H1 (cell line): Measurements from ENCODE around the gene MRPL40. TPM values are rescaled to one million over a fixed set of nuclear protein-coding genes. Genes with fewer than 3 reads are reported as not detected.

Experiments
- CTCF ChIA-PET: fragments of 300-600 bp; sonication (Branson Sonifier 250); formaldehyde crosslinking; loops from one replicate; lab custom pipeline; 2021; ENCODE audit not compliant: partially characterized antibody; lab: Charles Lee
- POLR2A ChIA-PET: fragments of 300-600 bp; sonication (Branson Sonifier 250); formaldehyde crosslinking; loops from one replicate; lab custom pipeline; 2021; ENCODE audit warnings: inconsistent platforms; ENCODE audit not compliant: partially characterized antibody; lab: Charles Lee
- DNase-seq, 2 experiments: peaks; one replicate each; pipeline versions ENCODE4 v3.0.0 to v3.0.0-alpha.2; 2010 to 2022; ENCODE audit warnings: low spot score in 2 of 2, low read depth in 1 of 2, mixed read lengths in 1 of 2
- FAIRE-seq: peaks from 2 replicates; lab custom pipeline; 2011; peaks lifted over from hg19 to GRCh38; lab: Jason Lieb, UNC
- H2AFZ ChIP-seq: 2 replicates; pipeline ENCODE4 v1.8.1; 2012; ENCODE audit warnings: low read length, inconsistent platforms
- H2AK5ac ChIP-seq: 2 replicates; pipeline ENCODE4 v1.6.1; 2013; ENCODE audit warnings: low read depth, low read length
- H2BK120ac ChIP-seq: replicated peaks from 2 replicates; pipeline ENCODE3; 2013; ENCODE audit warnings: low read depth, low read length, inconsistent platforms
- H2BK12ac ChIP-seq: 2 replicates; pipeline ENCODE4 v1.6.1; 2013; ENCODE audit warnings: low read depth, low read length
- H2BK15ac ChIP-seq: 2 replicates; pipeline ENCODE4 v1.6.1; 2013; ENCODE audit warnings: low read length
- H2BK20ac ChIP-seq: 2 replicates; pipeline ENCODE4 v1.6.1; 2013; ENCODE audit warnings: low read length
- H2BK5ac ChIP-seq: 2 replicates; pipeline ENCODE4 v1.6.1; 2013; ENCODE audit warnings: low read depth, low read length
- H3K14ac ChIP-seq: 2 replicates; pipeline ENCODE4 v1.6.1; 2013; ENCODE audit warnings: inconsistent platforms; ENCODE audit not compliant: insufficient read length
- H3K18ac ChIP-seq: 2 replicates; pipeline ENCODE4 v1.6.1; 2013; ENCODE audit warnings: low read length; ENCODE audit errors: extremely low read depth
- H3K23ac ChIP-seq: 2 replicates; pipeline ENCODE4 v1.6.1; 2013; ENCODE audit warnings: inconsistent platforms; ENCODE audit not compliant: insufficient read length
- H3K23me2 ChIP-seq: 2 replicates; pipeline ENCODE4 v1.6.1; 2013; ENCODE audit warnings: low read depth, low read length
- H3K27ac ChIP-seq: 2 replicates; pipeline ENCODE4 v1.6.1; 2011; ENCODE audit warnings: low read depth, low read length, inconsistent platforms
- H3K27me3 ChIP-seq, 4 experiments: replicated peaks in 1 of 4; 1 replicate in 1 of 4; 2 replicates in 3 of 4; pipeline versions ENCODE4 v1.6.1 to v1.8.1; 2011 to 2013; ENCODE audit warnings: low read length in 3 of 4, mild to moderate bottlenecking in 3 of 4, inconsistent platforms in 2 of 4, mixed read lengths in 2 of 4, moderate library complexity in 1 of 4; ENCODE audit not compliant: control insufficient read depth in 3 of 4, insufficient read depth in 3 of 4; ENCODE audit errors: extremely low read depth in 1 of 4
- H3K36me3 ChIP-seq, 4 experiments: 2 replicates each; pipeline versions ENCODE4 v1.6.1 to v1.8.1; 2011 to 2013; ENCODE audit warnings: mild to moderate bottlenecking in 4 of 4, low read length in 3 of 4, moderate library complexity in 2 of 4, control low read depth in 1 of 4, inconsistent platforms in 1 of 4; ENCODE audit not compliant: insufficient read depth in 4 of 4, control insufficient read depth in 2 of 4
- H3K4ac ChIP-seq: replicated peaks from 2 replicates; pipeline ENCODE3; 2013; ENCODE audit warnings: low read length, low read depth, mixed read lengths, inconsistent platforms; ENCODE audit not compliant: insufficient read length
- H3K4me1 ChIP-seq, 4 experiments: replicated peaks in 1 of 4; 1 replicate in 1 of 4; 2 replicates in 3 of 4; pipeline versions ENCODE4 v1.6.1 to v1.8.1; 2011 to 2013; ENCODE audit warnings: low read length in 3 of 4, inconsistent platforms in 2 of 4, mixed read lengths in 1 of 4; ENCODE audit not compliant: insufficient read depth in 4 of 4, control insufficient read depth in 3 of 4
- H3K4me2 ChIP-seq, 2 experiments: 2 replicates each; pipeline versions ENCODE4 v1.6.1 to v1.8.1; 2011 to 2013; ENCODE audit warnings: low read depth in 2 of 2, low read length in 2 of 2, control low read depth in 1 of 2, inconsistent platforms in 1 of 2, mild to moderate bottlenecking in 1 of 2; ENCODE audit not compliant: insufficient read depth in 1 of 2
- H3K4me3 ChIP-seq, 4 experiments: fragments of 200-600, 300-600 bp in 1 of 4; sonication (generic), shearing (Covaris generic), sonication (Bioruptor Twin) in 1 of 4; 2 replicates each; pipeline versions ENCODE4 v1.5.1 to v1.8.1; 2011 to 2016; ENCODE audit warnings: low read length in 4 of 4, low read depth in 3 of 4, control low read depth in 2 of 4, inconsistent platforms in 2 of 4, mild to moderate bottlenecking in 2 of 4, mixed read lengths in 1 of 4, moderate library complexity in 1 of 4; ENCODE audit not compliant: insufficient read depth in 2 of 4; ENCODE audit errors: extremely low read depth in 1 of 4
- H3K56ac ChIP-seq: replicated peaks from 2 replicates; pipeline ENCODE3; 2013; ENCODE audit warnings: low read depth, mild to moderate bottlenecking, mixed read lengths, low read length, inconsistent platforms; ENCODE audit not compliant: insufficient read length
- H3K79me1 ChIP-seq: 2 replicates; pipeline ENCODE4 v1.6.1; 2013; ENCODE audit warnings: low read depth, low read length, control low read depth
- H3K79me2 ChIP-seq, 2 experiments: 2 replicates each; pipeline versions ENCODE4 v1.6.1 to v1.8.1; 2012 to 2013; ENCODE audit warnings: low read length in 2 of 2, mild to moderate bottlenecking in 2 of 2, inconsistent platforms in 1 of 2; ENCODE audit not compliant: insufficient read depth in 2 of 2, control insufficient read depth in 1 of 2
- H3K9ac ChIP-seq, 4 experiments: replicated peaks in 1 of 4; 1 replicate in 1 of 4; 2 replicates in 3 of 4; pipeline versions ENCODE4 v1.6.1 to v1.8.1; 2011 to 2013; ENCODE audit warnings: low read depth in 3 of 4, low read length in 3 of 4, control low read depth in 2 of 4, mild to moderate bottlenecking in 2 of 4, moderate library complexity in 2 of 4, inconsistent platforms in 1 of 4; ENCODE audit errors: extremely low read depth in 1 of 4
- H3K9me3 ChIP-seq, 2 experiments: 2 replicates each; pipeline versions ENCODE4 v1.6.1 to v1.8.1; 2012 to 2013; ENCODE audit warnings: mild to moderate bottlenecking in 2 of 2, moderate library complexity in 2 of 2, control low read depth in 1 of 2, inconsistent platforms in 1 of 2, low read depth in 1 of 2, low read length in 1 of 2, mixed read lengths in 1 of 2; ENCODE audit not compliant: insufficient read depth in 2 of 2
- H4K20me1 ChIP-seq, 2 experiments: replicated peaks in 1 of 2; 2 replicates each; pipeline versions ENCODE3 to v1.8.1; 2011 to 2013; ENCODE audit warnings: inconsistent platforms in 2 of 2, low read length in 2 of 2, mild to moderate bottlenecking in 1 of 2; ENCODE audit not compliant: insufficient read depth in 2 of 2, control insufficient read depth in 1 of 2
- H4K5ac ChIP-seq: 2 replicates; pipeline ENCODE4 v1.6.1; 2013; ENCODE audit warnings: low read length, low read depth, mixed read lengths, inconsistent platforms; ENCODE audit not compliant: insufficient read length
- H4K8ac ChIP-seq: 2 replicates; pipeline ENCODE4 v1.8.0; 2013; ENCODE audit warnings: mild to moderate bottlenecking, moderate library complexity, low read length, inconsistent platforms; ENCODE audit not compliant: insufficient read depth; ENCODE audit errors: extremely low read depth
- H4K91ac ChIP-seq: replicated peaks from 2 replicates; pipeline ENCODE3; 2013; ENCODE audit warnings: low read length, mixed read lengths, inconsistent platforms; ENCODE audit not compliant: insufficient read length
- CREB1 ChIP-seq: IDR thresholded peaks from 2 replicates; pipeline ENCODE4 v1.6.1; 2012; ENCODE audit warnings: inconsistent platforms
- CTCF ChIP-seq, 3 experiments: IDR thresholded peaks; 1 replicate in 2 of 3; 2 replicates in 1 of 3; pipeline versions ENCODE4 v1.5.1 to v1.6.1; 2011; ENCODE audit warnings: low read length in 3 of 3, mild to moderate bottlenecking in 3 of 3, inconsistent platforms in 2 of 3, low read depth in 1 of 3, moderate library complexity in 1 of 3; ENCODE audit not compliant: insufficient read depth in 1 of 3; ENCODE audit errors: control extremely low read depth in 1 of 3
- EGR1 ChIP-seq: IDR thresholded peaks from 2 replicates; pipeline ENCODE4 v1.6.1; 2011; ENCODE audit warnings: low read depth, low read length, borderline replicate concordance
- EP300 ChIP-seq, 2 experiments: IDR thresholded peaks; 1 replicate in 1 of 2; 2 replicates in 1 of 2; pipeline ENCODE4 v1.6.1; 2011 to 2012; ENCODE audit warnings: low read depth in 2 of 2, low read length in 2 of 2, mild to moderate bottlenecking in 2 of 2, borderline replicate concordance in 1 of 2, inconsistent platforms in 1 of 2, moderate library complexity in 1 of 2
- TBP ChIP-seq: IDR thresholded peaks from 2 replicates; pipeline ENCODE4 v1.6.1; 2011; ENCODE audit warnings: low read depth, low read length, improper control_type of control experiment
- USF2 ChIP-seq: IDR thresholded peaks from 2 replicates; pipeline ENCODE4 v1.6.1; 2011; ENCODE audit warnings: low read length, improper control_type of control experiment
- WGBS, 2 experiments: shearing (Covaris generic) in 1 of 2; methylation state at CpG; one replicate each; pipeline versions ENCODE4 v1.1.6 to v1.1.7; 2013 to 2015; ENCODE audit warnings: low lambda C conversion rate in 2 of 2, mixed read lengths in 2 of 2, inconsistent platforms in 1 of 2, low coverage in 1 of 2, missing lambda C conversion rate in 1 of 2; ENCODE audit not compliant: insufficient replicate concordance in 2 of 2, insufficient coverage in 1 of 2, insufficient read length in 1 of 2; ENCODE audit errors: extremely low coverage in 1 of 2, missing lambda C conversion rate in 1 of 2; 5-methylcytosine and 5-hydroxymethylcytosine counted together
- polyA plus RNA-seq, 7 experiments: library from polyadenylated mRNA; depleted of rRNA in 3 of 7; stranded (reverse) in 5 of 7; unstranded in 2 of 7; fragments of >200 nt in 5 of 7; fragments of 200-250 nt in 2 of 7; gene quantifications; 1 replicate in 5 of 7; 2 replicates in 1 of 7; 4 replicates in 1 of 7; pipeline versions ENCODE4 v1.2.1 to v1.2.3, GENCODE V29; 2011 to 2013; ENCODE audit warnings: missing spikeins in 2 of 7, mixed read lengths in 2 of 7
- total RNA-seq: library from RNA; stranded (reverse); fragmentation: NEBNext Ultra II Directional; extraction: Animal tissue kit (Norgen Biotek cat#: 25700); gene quantifications from 2 replicates; pipeline ENCODE4 v1.2.1, GENCODE V29; 2021

The MRPL40 gene
- total and polyA plus RNA-seq, 2 of the 8 experiments (the other 6 are each of a cell fraction or from before 2014, with no cell fraction given) = 12.4 to 14.5 TPM

GRCh38 chr22:19447330-19448075, 15.2 kb downstream of the MRPL40 start, which contains the start of gene C22orf39:
TSS of gene C22orf39 (minus strand) at chr22:19447711. CDS start at chr22:19447688, 23 bp downstream.
- Histone ChIP-seq H3K4me3 (peak within 1 kb of the TSS; percentile 81 to 96 (median 92)), H3K4me1 (peaks cover 0 to 8% (median 3%) of the 10 kb centered on the region in 4 experiments; a peak in 2 of 7 replicates), H3K56ac (peak within 1 kb of the TSS; percentile 83), H3K14ac (peak within 1 kb of the TSS; percentile 99), H2BK15ac (peak within 1 kb of the TSS; percentile 32), H3K23me2 (peaks cover 7% of the 10 kb centered on the region; the same call in 1 of the 2 replicates), H4K20me1 (peaks cover 18 to 34% of the 10 kb centered on the region in 2 experiments), H3K36me3 (peaks cover 6 to 18% (median 12%) of the 10 kb centered on the region in 4 experiments; a peak in 7 of 8 replicates), H2BK20ac (no peak within 1 kb of the TSS), H2BK5ac (peak within 1 kb of the TSS; percentile 90), H4K5ac (peak within 1 kb of the TSS; percentile 65), H3K18ac (peak within 1 kb of the TSS; percentile 76), H3K9me3 (no peaks in the 10 kb centered on the region), H3K79me1 (peaks cover 7% of the 10 kb centered on the region; the same call in 1 of the 2 replicates), H2AK5ac (peak within 1 kb of the TSS; percentile 20; the same call in 1 of the 2 replicates), H2BK120ac (peak within 1 kb of the TSS; percentile 76), H3K9ac (peak within 1 kb of the TSS; percentile 88 to 99 (median 96)), H3K79me2 (peaks cover 3 to 32% of the 10 kb centered on the region in 2 experiments; a peak in 3 of 4 replicates), H4K8ac (peak within 1 kb of the TSS; percentile 94; the same call in 1 of the 2 replicates), H2AFZ (peak within 1 kb of the TSS; percentile 98), H4K91ac (peak within 1 kb of the TSS; percentile 63), H3K4me2 (peak within 1 kb of the TSS; percentile 85 to 99), H3K4ac (peak within 1 kb of the TSS; percentile 96), H3K23ac (no peak within 1 kb of the TSS), H2BK12ac (peak within 1 kb of the TSS; percentile 82; the same call in 1 of the 2 replicates), H3K27ac (peak within 1 kb of the TSS; percentile 90), H3K27me3 (no peaks in the 10 kb centered on the region; a peak in 2 of 7 replicates)
- 1% methylated on average over 65 of the region's 92 CpGs; no CpG with 5 or more reads in 1 of the 2 experiments for WGBS, 2 experiments
- ChIA-PET POLR2A (interaction anchor here (0.9 to 6.7 kb wide), 20 partner anchors 8 to 325 kb away, joined by 3 to 127 read pairs (median 4); partner anchors contain the start of genes CDC45, CLTCL1, DGCR2 and HIRA), CTCF (interaction anchor here (0.6 to 1.8 kb wide), 3 partner anchors 27 to 182 kb away, joined by 3 to 4 read pairs (median 3); no protein-coding TSS in a partner anchor)
- DNase-seq (peak; percentile 79 to 92), FAIRE-seq (no peak)
- peak; percentile 95 for TF ChIP-seq CREB1
- TF ChIP-seq TBP = peak; percentile 48; the same call in 1 of the 2 replicates
- TF ChIP-seq USF2 = peak; percentile 50; the same call in 1 of the 2 replicates
- no peak for TF ChIP-seq EGR1
- TF ChIP-seq EP300 (IDR thresholded peaks at IDR 0.05; ENCODE audit: borderline replicate concordance in 1 of 2, low read depth in 2 of 2, low read length in 2 of 2) = no peak
- no peak for TF ChIP-seq CTCF (IDR thresholded peaks at IDR 0.05; ENCODE audit: control extremely low read depth in 1 of 3, insufficient read depth in 1 of 3, low read depth in 1 of 3, low read length in 3 of 3)
